Thyroid gland (tissue), 4 donors: Measurements from ENCODE around the gene ARSH. TPM values are rescaled to one million over a fixed set of nuclear protein-coding genes. Genes with fewer than 3 reads are reported as not detected.
"Not testable (repeated sequence)": the region's sequence is repeated elsewhere in the genome, so short reads cannot be mapped to it uniquely, and the experiment has no call there.

Source experiments
- DNase-seq, 2 donors: peaks; one replicate each; pipeline ENCODE4 v3.0.0-alpha.2; 2019
- H3K27ac ChIP-seq, 3 donors: fragments of 200-600 bp; sonication (generic); 1 replicate in 2 of 3; 2 replicates in 1 of 3; pipeline ENCODE4 v1.5.1; 2016 to 2019; ENCODE audit warnings: mild to moderate bottlenecking in 1 of 3, moderate library complexity in 1 of 3
- H3K27me3 ChIP-seq: fragments of 200-600 bp; sonication (generic); one replicate; pipeline ENCODE4 v1.5.1; 2019
- H3K36me3 ChIP-seq, 2 donors: fragments of 200-600 bp; sonication (generic); one replicate each; pipeline ENCODE4 v1.5.1; 2016 to 2019
- H3K4me1 ChIP-seq, 2 donors: fragments of 200-600 bp; sonication (generic); one replicate each; pipeline ENCODE4 v1.5.1; 2017 to 2019
- H3K4me3 ChIP-seq, 3 donors: fragments of 200-600 bp; sonication (generic); replicated peaks in 1 of 3; 1 replicate in 2 of 3; 2 replicates in 1 of 3; pipeline ENCODE4 v1.5.1; 2016; ENCODE audit warnings: mild to moderate bottlenecking in 1 of 3
- H3K9me3 ChIP-seq: fragments of 200-600 bp; sonication (generic); one replicate; pipeline ENCODE4 v1.5.1; 2017
- POLR2A ChIP-seq, 2 donors: fragments of 450-650 bp; IDR thresholded peaks; one replicate each; pipeline ENCODE4 v1.6.1; 2017; ENCODE audit warnings: antibody characterized with exemption in 2 of 2, mild to moderate bottlenecking in 2 of 2, moderate library complexity in 1 of 2
- WGBS, 2 donors: methylation state at CpG; one replicate each; pipeline ENCODE4 v1.1.5; 2017; 5-methylcytosine and 5-hydroxymethylcytosine counted together
- intact Hi-C: fragments of 100-400 bp; cut with DNase I; formaldehyde crosslinking; loops from one replicate; pipeline ENCODE4 v1.15.1; 2023
- total RNA-seq, 4 donors: library from RNA; depleted of rRNA; stranded (reverse); fragments of >200 nt; gene quantifications; one replicate each; pipeline ENCODE4 v1.2.3, GENCODE V29; 2016
- TF ChIP-seq, protein P1 (sequence below), 6 experiments: fragments of 200-600 bp in 3 of 6; fragments of 450-650 bp in 3 of 6; sonication (generic) in 3 of 6; IDR thresholded peaks; one replicate each; pipeline ENCODE4 v1.5.1; 2016 to 2019; ENCODE audit warnings: antibody characterized with exemption in 6 of 6, mild to moderate bottlenecking in 2 of 6, inconsistent platforms in 1 of 6, moderate library complexity in 1 of 6

The ARSH gene
- total RNA-seq, 4 donors from 2014 or later, result 0.71 TPM; not detected in 3

DNA sequence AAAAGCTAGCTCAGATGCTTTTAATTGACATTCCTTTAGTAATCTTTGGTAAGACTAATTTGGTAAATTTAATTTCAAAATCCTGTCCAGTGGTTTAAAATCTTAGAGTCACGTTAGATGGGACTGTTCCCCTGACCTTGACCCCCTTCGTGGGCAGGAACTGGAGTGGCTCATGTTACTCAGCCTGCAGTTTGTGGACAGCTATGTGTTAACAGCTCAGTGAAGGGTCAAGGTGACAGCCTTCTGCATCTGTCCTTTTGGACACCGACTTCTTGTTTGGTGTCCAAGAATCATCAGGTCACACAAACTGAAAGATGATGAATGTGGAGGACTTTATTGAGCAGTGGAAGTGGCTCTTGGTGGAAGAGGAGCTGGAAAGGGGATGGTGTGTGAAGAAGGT lies 37.9 kb downstream of the ARSH start:
- intact Hi-C loops, result no loop called here
- no peak for DNase-seq
- Histone ChIP-seq H3K4me1 (no peaks in the 10 kb centered on the region), H3K27me3 (no peaks in the 10 kb centered on the region), H3K36me3 (no peaks in the 10 kb centered on the region), H3K27ac (no peak overlapping the region), H3K4me3 (no peak overlapping the region), H3K9me3 (no peaks in the 10 kb centered on the region)
- 87 to 91% methylated on average over 2 to 3 of the region's 3 CpGs for WGBS, 2 donors
- TF ChIP-seq POLR2A (IDR thresholded peaks at IDR 0.05), result no peak
- TF ChIP-seq, protein P1, sequence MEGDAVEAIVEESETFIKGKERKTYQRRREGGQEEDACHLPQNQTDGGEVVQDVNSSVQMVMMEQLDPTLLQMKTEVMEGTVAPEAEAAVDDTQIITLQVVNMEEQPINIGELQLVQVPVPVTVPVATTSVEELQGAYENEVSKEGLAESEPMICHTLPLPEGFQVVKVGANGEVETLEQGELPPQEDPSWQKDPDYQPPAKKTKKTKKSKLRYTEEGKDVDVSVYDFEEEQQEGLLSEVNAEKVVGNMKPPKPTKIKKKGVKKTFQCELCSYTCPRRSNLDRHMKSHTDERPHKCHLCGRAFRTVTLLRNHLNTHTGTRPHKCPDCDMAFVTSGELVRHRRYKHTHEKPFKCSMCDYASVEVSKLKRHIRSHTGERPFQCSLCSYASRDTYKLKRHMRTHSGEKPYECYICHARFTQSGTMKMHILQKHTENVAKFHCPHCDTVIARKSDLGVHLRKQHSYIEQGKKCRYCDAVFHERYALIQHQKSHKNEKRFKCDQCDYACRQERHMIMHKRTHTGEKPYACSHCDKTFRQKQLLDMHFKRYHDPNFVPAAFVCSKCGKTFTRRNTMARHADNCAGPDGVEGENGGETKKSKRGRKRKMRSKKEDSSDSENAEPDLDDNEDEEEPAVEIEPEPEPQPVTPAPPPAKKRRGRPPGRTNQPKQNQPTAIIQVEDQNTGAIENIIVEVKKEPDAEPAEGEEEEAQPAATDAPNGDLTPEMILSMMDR (IDR thresholded peaks at IDR 0.05), result no peak

- no peak for DNase-seq
- intact Hi-C loops, result no loop called here
- Histone ChIP-seq H3K4me3 (no peak overlapping the region), H3K27me3 (no peaks in the 10 kb centered on the region), H3K9me3 (no peaks in the 10 kb centered on the region), H3K27ac (no peak overlapping the region), H3K4me1 (no peaks in the 10 kb centered on the region), H3K36me3 (no peaks in the 10 kb centered on the region)
- WGBS, 2 donors, result 86 to 91% methylated on average over 6 of the region's 6 CpGs
- TF ChIP-seq POLR2A (IDR thresholded peaks at IDR 0.05), result no peak
- TF ChIP-seq, protein P1 (IDR thresholded peaks at IDR 0.05), result no peak
Observed at GRCh38 chrX:3044671-3045070, 38.3 kb downstream of the ARSH start.

DNA sequence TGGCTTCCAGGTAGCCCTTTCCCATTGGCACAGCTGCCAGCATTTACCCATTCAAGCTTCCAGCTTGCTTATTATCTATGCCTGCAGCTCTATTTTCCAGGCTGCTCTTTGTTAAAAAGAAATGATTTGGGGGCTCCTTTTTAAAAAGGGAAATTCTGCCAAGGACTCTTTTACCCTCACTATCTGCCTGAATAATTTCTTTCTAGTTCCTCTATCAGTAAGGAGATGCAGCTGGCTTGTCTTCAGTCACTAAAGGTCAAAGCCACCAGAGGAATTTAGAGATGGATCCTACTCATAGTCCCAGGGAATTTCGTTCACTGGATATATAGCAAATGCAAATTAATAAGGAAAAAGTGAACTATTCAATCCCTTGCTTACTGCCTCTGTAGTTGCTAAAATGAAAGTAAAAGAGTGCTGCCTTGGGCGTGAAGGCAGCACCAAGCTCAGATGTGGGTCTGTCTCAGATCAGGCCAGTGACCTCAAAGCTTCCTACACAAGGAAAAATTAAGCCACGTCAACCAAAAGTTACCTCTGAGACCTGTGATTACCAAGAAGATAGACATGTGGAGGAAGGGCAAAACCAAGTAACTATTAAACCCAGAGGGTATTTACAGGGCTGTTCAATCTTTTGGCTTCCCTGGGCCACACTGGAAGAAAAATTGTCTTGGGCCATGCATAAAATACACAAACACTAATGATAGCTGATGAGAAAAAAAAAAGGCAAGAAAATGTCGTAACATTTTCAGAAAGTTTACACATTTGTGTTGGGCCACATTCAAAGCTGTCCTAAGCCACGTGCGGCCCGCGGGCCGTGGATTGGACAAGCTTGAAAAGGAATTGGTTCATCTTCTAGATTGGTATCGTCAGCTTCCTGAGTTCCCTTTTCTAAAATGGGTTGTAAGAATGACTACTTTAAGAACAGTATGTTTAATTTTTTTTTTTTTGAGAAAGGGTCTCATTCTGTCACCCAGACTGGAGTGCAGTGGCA lies 40.2 kb downstream of the ARSH start:
- H3K4me1 ChIP-seq, result no peaks in the 10 kb centered on the region
- H3K27ac ChIP-seq, result no peak overlapping the region
- DNase-seq, result no peak

GRCh38 chrX:3050523-3051175 lies 44.3 kb downstream of the ARSH start:
- DNase-seq, H3K4me1 ChIP-seq, H3K27me3 ChIP-seq, H3K36me3 ChIP-seq, H3K9me3 ChIP-seq, H3K27ac ChIP-seq, intact Hi-C loops, H3K4me3 ChIP-seq: not testable (repeated sequence)
- 80 to 82% methylated on average over 10 of the region's 11 CpGs for WGBS, 2 donors

More for the DNA sequence above, 40.2 kb downstream of the ARSH start:
- 84 to 91% methylated on average over 10 of the region's 10 CpGs for WGBS, 2 donors
- TF ChIP-seq POLR2A (IDR thresholded peaks at IDR 0.05), result no peak
- TF ChIP-seq, protein P1 (IDR thresholded peaks at IDR 0.05), result no peak
- no peaks in the 10 kb centered on the region for H3K27me3 ChIP-seq
- H3K9me3 ChIP-seq, result no peaks in the 10 kb centered on the region
- intact Hi-C loops, result no loop called here
- H3K36me3 ChIP-seq, result no peaks in the 10 kb centered on the region
- no peak overlapping the region for H3K4me3 ChIP-seq

GRCh38 chrX:3052860-3053259 lies 46.5 kb downstream of the ARSH start:
- intact Hi-C loops, result no loop called here
- no peaks in the 10 kb centered on the region for H3K36me3 ChIP-seq
- H3K27ac ChIP-seq, result no peak overlapping the region
- no peak overlapping the region for H3K4me3 ChIP-seq
- no peak for TF ChIP-seq POLR2A (IDR thresholded peaks at IDR 0.05)
- TF ChIP-seq, protein P1 (IDR thresholded peaks at IDR 0.05), result no peak
- 72 to 78% methylated on average over 3 of the region's 3 CpGs for WGBS, 2 donors
- H3K27me3 ChIP-seq, result no peaks in the 10 kb centered on the region
- no peaks in the 10 kb centered on the region for H3K4me1 ChIP-seq
- no peaks in the 10 kb centered on the region for H3K9me3 ChIP-seq
- DNase-seq, result no peak
